CD4-positive, alpha-beta T cell (primary cell): ENCODE measurements around the gene LAMA2. TPM values are rescaled to one million over a fixed set of nuclear protein-coding genes. Genes with fewer than 3 reads are reported as not detected.

Experiments used
- ATAC-seq: fragments of 200-7000 bp; cut with Tn5 transposase; one replicate; pipeline ENCODE4 v1.10.0; 2022; ENCODE audit warnings: mild to moderate bottlenecking; ENCODE audit not compliant: poor library complexity
- CTCF ChIA-PET: fragments of 350-600 bp; sonication (Branson Sonifier 250); formaldehyde crosslinking; loops from one replicate; lab custom pipeline; 2021; ENCODE audit warnings: antibody characterized with exemption, inconsistent platforms; lab: Charles Lee
- POLR2A ChIA-PET: fragments of 350-600 bp; sonication (Branson Sonifier 250); formaldehyde crosslinking; loops from one replicate; lab custom pipeline; 2021; ENCODE audit warnings: antibody characterized with exemption, inconsistent platforms; lab: Charles Lee
- DNase-seq, 14 experiments: peaks; one replicate each; pipeline ENCODE4 v3.0.0-alpha.2; 2013 to 2020; ENCODE audit warnings: mixed read lengths in 2 of 14
- H3K27ac ChIP-seq, 2 donors: one replicate each; pipeline versions ENCODE4 v1.5.1 to v1.7.0; 2013; ENCODE audit warnings: low read length in 2 of 2, low read depth in 1 of 2, mild to moderate bottlenecking in 1 of 2
- H3K27me3 ChIP-seq, 2 experiments: 1 replicate in 1 of 2; 2 replicates in 1 of 2; pipeline versions ENCODE4 v1.6.1 to v1.7.0; 2013; ENCODE audit warnings: low read length in 2 of 2, control low read depth in 1 of 2, mild to moderate bottlenecking in 1 of 2, moderate library complexity in 1 of 2; ENCODE audit not compliant: insufficient read depth in 2 of 2, control insufficient read depth in 1 of 2
- H3K36me3 ChIP-seq: one replicate; pipeline ENCODE4 v1.6.1; 2013; ENCODE audit warnings: low read length, control low read depth; ENCODE audit not compliant: insufficient read depth
- H3K4me1 ChIP-seq: one replicate; pipeline ENCODE4 v1.6.1; 2013; ENCODE audit warnings: low read length, control low read depth; ENCODE audit not compliant: insufficient read depth
- H3K4me3 ChIP-seq: one replicate; pipeline ENCODE4 v1.5.1; 2013; ENCODE audit warnings: mild to moderate bottlenecking, low read length, moderate library complexity
- H3K9me3 ChIP-seq, 2 experiments: 1 replicate in 1 of 2; 2 replicates in 1 of 2; pipeline versions ENCODE4 v1.6.1 to v1.7.0; 2013; ENCODE audit warnings: low read length in 2 of 2, mild to moderate bottlenecking in 2 of 2, control low read depth in 1 of 2, moderate library complexity in 1 of 2; ENCODE audit not compliant: control insufficient read depth in 1 of 2, insufficient read depth in 1 of 2
- H3K27ac Mint-ChIP-seq: one replicate; pipeline ENCODE4 v1.8.0; 2020; ENCODE audit warnings: mixed read lengths
- H3K27me3 Mint-ChIP-seq: one replicate; pipeline ENCODE4 v1.8.0; 2021; ENCODE audit warnings: mixed read lengths
- H3K36me3 Mint-ChIP-seq: one replicate; pipeline ENCODE4 v1.8.0; 2021; ENCODE audit warnings: low read depth, mixed read lengths
- H3K4me1 Mint-ChIP-seq: one replicate; pipeline ENCODE4 v1.8.0; 2021; ENCODE audit warnings: low read depth, mixed read lengths
- H3K4me3 Mint-ChIP-seq: one replicate; pipeline ENCODE4 v1.8.0; 2020; ENCODE audit warnings: mild to moderate bottlenecking, mixed read lengths
- H3K9me3 Mint-ChIP-seq: one replicate; pipeline ENCODE4 v1.8.0; 2020; ENCODE audit warnings: mixed read lengths
- intact Hi-C, 2 experiments: fragments of 100-400 bp; cut with DNase I in 1 of 2; cut with micrococcal nuclease in 1 of 2; formaldehyde crosslinking; loops; one replicate each; pipeline versions ENCODE4 v1.15.1 to v1.9.0; 2023 to 2025; cut with DNase I, micrococcal nuclease
- total RNA-seq, 174 experiments: library from RNA in 2 of 174; stranded (reverse) in 2 of 174; gene quantifications; one replicate each; pipeline ENCODE4 v1.2.3 and lab custom pipeline; 2021 to 2026
- TF ChIP-seq, protein P1 (sequence below): fragments of 200-600 bp; IDR thresholded peaks from one replicate; pipeline ENCODE4 v1.8.0; 2022; ENCODE audit warnings: antibody characterized with exemption, mild to moderate bottlenecking

Gene LAMA2
- total RNA-seq, 2 experiments from 2014 or later = 0.05 to 0.06 TPM

DNA sequence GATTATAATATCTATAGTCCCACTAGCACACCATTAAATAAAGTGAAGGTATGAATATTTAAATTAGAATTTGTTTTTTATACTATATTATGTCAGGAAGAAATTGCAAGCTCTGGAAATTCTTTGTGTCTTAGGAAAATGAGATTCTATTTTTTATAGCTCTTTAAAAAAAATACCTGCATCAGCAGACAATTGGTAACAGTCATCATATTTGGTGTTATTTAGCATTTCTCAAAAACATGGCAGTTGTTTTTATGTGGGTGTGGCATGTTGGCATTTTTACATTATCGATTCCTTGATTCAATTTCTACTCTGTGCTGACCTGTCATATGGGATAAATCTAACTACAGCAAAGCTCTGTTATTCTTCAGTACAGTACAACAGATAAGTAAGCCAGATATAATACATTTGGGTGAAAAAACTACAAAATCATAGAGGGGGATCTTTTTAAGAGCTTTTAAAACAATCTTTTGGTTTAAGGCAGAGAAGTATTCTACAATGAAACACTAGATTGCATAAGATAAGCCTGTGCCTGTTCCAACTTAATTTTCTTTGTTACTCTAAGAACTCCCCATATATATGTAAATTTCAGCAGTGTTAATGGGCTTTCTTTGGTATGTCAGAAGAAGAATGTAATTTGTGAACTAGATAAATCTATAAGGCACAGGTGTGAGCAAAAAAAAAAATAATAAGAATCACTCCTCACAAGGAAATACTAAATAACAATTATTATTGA lies 71.5 kb downstream of the LAMA2 start:
- Histone ChIP-seq H3K27ac (no peak overlapping the region), H3K36me3 (no peaks in the 10 kb centered on the region), H3K9me3 (no peaks in the 10 kb centered on the region), H3K4me1 (no peaks in the 10 kb centered on the region), H3K27me3 (no peaks in the 10 kb centered on the region), H3K4me3 (no peak overlapping the region)
- H3K27me3 Mint-ChIP-seq = peaks cover 11% of the 10 kb centered on the region
- ATAC-seq (no peak), DNase-seq (no peak)
- no peak overlapping the region for H3K4me3 Mint-ChIP-seq
- H3K36me3 Mint-ChIP-seq = no peaks in the 10 kb centered on the region
- H3K4me1 Mint-ChIP-seq = no peaks in the 10 kb centered on the region
- no peak overlapping the region for H3K27ac Mint-ChIP-seq
- intact Hi-C loops = no loop called here
- ChIA-PET POLR2A (no interaction called here), CTCF (no interaction called here)
- no peaks in the 10 kb centered on the region for H3K9me3 Mint-ChIP-seq
- TF ChIP-seq, protein P1, sequence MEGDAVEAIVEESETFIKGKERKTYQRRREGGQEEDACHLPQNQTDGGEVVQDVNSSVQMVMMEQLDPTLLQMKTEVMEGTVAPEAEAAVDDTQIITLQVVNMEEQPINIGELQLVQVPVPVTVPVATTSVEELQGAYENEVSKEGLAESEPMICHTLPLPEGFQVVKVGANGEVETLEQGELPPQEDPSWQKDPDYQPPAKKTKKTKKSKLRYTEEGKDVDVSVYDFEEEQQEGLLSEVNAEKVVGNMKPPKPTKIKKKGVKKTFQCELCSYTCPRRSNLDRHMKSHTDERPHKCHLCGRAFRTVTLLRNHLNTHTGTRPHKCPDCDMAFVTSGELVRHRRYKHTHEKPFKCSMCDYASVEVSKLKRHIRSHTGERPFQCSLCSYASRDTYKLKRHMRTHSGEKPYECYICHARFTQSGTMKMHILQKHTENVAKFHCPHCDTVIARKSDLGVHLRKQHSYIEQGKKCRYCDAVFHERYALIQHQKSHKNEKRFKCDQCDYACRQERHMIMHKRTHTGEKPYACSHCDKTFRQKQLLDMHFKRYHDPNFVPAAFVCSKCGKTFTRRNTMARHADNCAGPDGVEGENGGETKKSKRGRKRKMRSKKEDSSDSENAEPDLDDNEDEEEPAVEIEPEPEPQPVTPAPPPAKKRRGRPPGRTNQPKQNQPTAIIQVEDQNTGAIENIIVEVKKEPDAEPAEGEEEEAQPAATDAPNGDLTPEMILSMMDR = no peak

DNA sequence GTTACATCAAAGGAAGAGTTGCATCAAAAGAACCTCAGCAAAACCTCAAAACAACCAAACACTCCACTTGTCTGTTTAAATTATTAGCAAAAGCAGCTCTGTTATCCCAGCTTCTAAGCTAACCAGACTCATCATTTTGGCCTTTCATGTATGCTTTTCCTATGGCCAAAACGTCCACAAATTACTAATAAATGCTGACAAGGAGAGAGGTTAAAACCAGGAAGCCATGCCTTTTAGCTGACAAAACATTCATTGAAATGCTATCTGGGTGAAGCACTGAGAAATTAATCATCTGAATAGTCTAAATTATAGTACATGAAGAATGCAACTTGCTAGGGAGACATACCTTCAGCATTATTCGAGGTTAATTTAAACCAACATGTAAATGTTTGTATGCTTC lies 80.6 kb downstream of the LAMA2 start:
- intact Hi-C loops = no loop called here
- Mint-ChIP-seq H3K9me3 (no peaks in the 10 kb centered on the region), H3K4me3 (no peak overlapping the region), H3K36me3 (no peaks in the 10 kb centered on the region), H3K4me1 (no peaks in the 10 kb centered on the region), H3K27me3 (peaks cover 5% of the 10 kb centered on the region), H3K27ac (no peak overlapping the region)
- Histone ChIP-seq H3K36me3 (no peaks in the 10 kb centered on the region), H3K27ac (no peak overlapping the region), H3K27me3 (no peaks in the 10 kb centered on the region), H3K9me3 (no peaks in the 10 kb centered on the region), H3K4me1 (no peaks in the 10 kb centered on the region), H3K4me3 (no peak overlapping the region)
- DNase-seq (no peak), ATAC-seq (no peak)
- ChIA-PET POLR2A (no interaction called here), CTCF (no interaction called here)
- TF ChIP-seq, protein P1 = no peak

DNA sequence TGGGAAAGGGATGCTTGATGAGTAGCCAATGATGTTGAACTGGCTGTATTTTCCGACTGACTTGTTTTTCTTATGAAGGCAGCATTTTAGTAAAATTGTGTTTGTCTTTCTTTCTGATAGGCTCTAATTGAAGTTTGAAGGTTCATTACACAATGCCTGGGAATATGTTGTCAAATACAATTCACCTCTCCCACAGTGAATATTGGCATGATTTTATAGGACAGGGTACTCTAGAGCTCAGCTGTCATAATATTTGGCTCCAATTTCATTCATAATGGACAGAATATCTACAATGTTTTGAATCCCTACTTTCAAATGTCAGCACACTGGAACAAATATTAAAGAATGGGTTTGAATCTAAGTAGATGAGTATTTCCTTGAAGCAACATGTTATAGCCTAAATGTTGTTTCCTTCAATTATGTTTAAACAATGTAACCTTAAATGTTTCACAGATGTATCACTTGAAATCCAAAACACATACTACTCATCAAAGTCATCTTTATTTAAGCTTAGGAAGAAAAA lies 81.4 kb downstream of the LAMA2 start:
- TF ChIP-seq, protein P1 = no peak
- intact Hi-C loops = no loop called here
- Histone ChIP-seq H3K4me3 (no peak overlapping the region), H3K4me1 (no peaks in the 10 kb centered on the region), H3K27ac (no peak overlapping the region), H3K27me3 (no peaks in the 10 kb centered on the region), H3K9me3 (no peaks in the 10 kb centered on the region), H3K36me3 (no peaks in the 10 kb centered on the region)
- Mint-ChIP-seq H3K9me3 (no peaks in the 10 kb centered on the region), H3K27ac (no peak overlapping the region), H3K27me3 (peaks cover 3% of the 10 kb centered on the region), H3K36me3 (no peaks in the 10 kb centered on the region), H3K4me1 (no peaks in the 10 kb centered on the region), H3K4me3 (no peak overlapping the region)
- no peak for DNase-seq
- CTCF ChIA-PET = no interaction called here
- POLR2A ChIA-PET = no interaction called here
- no peak for ATAC-seq
